K562 (cell line): Measurements from ENCODE around the gene EXOC4. TPM values are rescaled to one million over a fixed set of nuclear protein-coding genes. Genes with fewer than 3 reads are reported as not detected.

Experiments
- ATAC-seq: fragments of 200-7000 bp; cut with Tn5 transposase; 3 replicates; pipeline ENCODE4 v1.9.1; 2020; ENCODE audit warnings: moderate library complexity
- BruUV-seq: library from RNA; stranded (reverse); fragments of 400-500 nt; replicated peaks from 2 replicates; lab custom pipeline; 2021; lab: Mats Ljungman, UMichigan
- CTCF ChIA-PET: fragments of 300-600 bp; formaldehyde crosslinking; extraction: SDS; loops from one replicate; lab custom pipeline; 2021; ENCODE audit warnings: low intra/inter-chr PET ratio; lab: Yijun Ruan, JAX
- POLR2A ChIA-PET: fragments of 300-600, 350-650 bp; sonication (Branson Sonifier 250); formaldehyde crosslinking; extraction: SDS; loops from one replicate; lab custom pipeline; 2021; ENCODE audit warnings: antibody characterized with exemption, inconsistent platforms; lab: Yijun Ruan, JAX
- DNase-seq, 4 experiments: peaks; one replicate each; pipeline versions ENCODE4 v3.0.0 to v3.0.0-alpha.2; 2011 to 2018; ENCODE audit warnings: low spot score in 3 of 4, mixed read lengths in 3 of 4; ENCODE audit errors: extremely low read depth in 1 of 4
- FAIRE-seq: peaks from 2 replicates; lab custom pipeline; 2011; peaks lifted over from hg19 to GRCh38; lab: Jason Lieb, UNC
- H2AFZ ChIP-seq: 2 replicates; pipeline ENCODE4 v1.6.0; 2011; ENCODE audit warnings: low read depth, low read length, control low read depth, inconsistent platforms
- H3K27ac ChIP-seq: fragments of 200-600 bp; 3 replicates; pipeline ENCODE4 v1.8.0; 2011; ENCODE audit warnings: low read depth, mild to moderate bottlenecking, control low read depth, inconsistent platforms, low read length, moderate library complexity, mixed read lengths; ENCODE audit errors: extremely low read depth
- H3K27me3 ChIP-seq, 2 experiments: fragments of 300-600 bp in 1 of 2; 2 replicates in 1 of 2; 3 replicates in 1 of 2; pipeline versions ENCODE4 v1.6.0 to v1.8.0; 2011; ENCODE audit warnings: inconsistent platforms in 2 of 2, low read length in 2 of 2, mild to moderate bottlenecking in 1 of 2, mixed read lengths in 1 of 2, moderate library complexity in 1 of 2; ENCODE audit not compliant: control insufficient read depth in 2 of 2, insufficient read depth in 2 of 2
- H3K36me3 ChIP-seq: fragments of 300-600 bp; 3 replicates; pipeline ENCODE4 v1.8.0; 2011; ENCODE audit warnings: mild to moderate bottlenecking, low read length, inconsistent platforms; ENCODE audit not compliant: control insufficient read depth, insufficient read depth
- H3K4me1 ChIP-seq, 2 experiments: fragments of 200-600 bp in 1 of 2; replicated peaks in 1 of 2; 2 replicates in 1 of 2; 3 replicates in 1 of 2; pipeline versions ENCODE4 v1.5.1 to v1.8.0; 2011; ENCODE audit warnings: inconsistent platforms in 2 of 2, low read length in 2 of 2, mild to moderate bottlenecking in 1 of 2, mixed read lengths in 1 of 2, moderate library complexity in 1 of 2; ENCODE audit not compliant: control insufficient read depth in 2 of 2, insufficient read depth in 2 of 2
- H3K4me2 ChIP-seq: 2 replicates; pipeline ENCODE4 v1.6.1; 2011; ENCODE audit warnings: low read length, control low read depth, inconsistent platforms, mixed read lengths; ENCODE audit not compliant: insufficient read depth
- H3K4me3 ChIP-seq: fragments of 200-600 bp; sonication (generic), shearing (Covaris generic); 2 replicates; pipeline ENCODE4 v1.5.1; 2016; ENCODE audit warnings: control low read depth, inconsistent platforms
- H3K79me2 ChIP-seq: fragments of 200-600 bp; 3 replicates; pipeline ENCODE4 v1.8.0; 2011; ENCODE audit warnings: low read length, inconsistent platforms; ENCODE audit not compliant: control insufficient read depth, insufficient read depth
- H3K9ac ChIP-seq, 2 experiments: 2 replicates each; pipeline versions ENCODE4 v1.6.0 to v1.6.1; 2011; ENCODE audit warnings: low read depth in 2 of 2, low read length in 2 of 2, control low read depth in 1 of 2, inconsistent platforms in 1 of 2, mild to moderate bottlenecking in 1 of 2, mixed read lengths in 1 of 2; ENCODE audit not compliant: insufficient read depth in 1 of 2
- H3K9me1 ChIP-seq: one replicate; pipeline ENCODE4 v1.6.0; 2011; ENCODE audit warnings: inconsistent platforms, mild to moderate bottlenecking, low read length, moderate library complexity; ENCODE audit not compliant: control insufficient read depth, insufficient read depth
- H3K9me3 ChIP-seq: replicated peaks from 2 replicates; pipeline ENCODE4 v1.5.1; 2011; ENCODE audit warnings: low read depth, low read length, inconsistent platforms; ENCODE audit not compliant: control insufficient read depth, insufficient read depth
- H4K20me1 ChIP-seq: replicated peaks from 2 replicates; pipeline ENCODE4 v1.6.1; 2011; ENCODE audit warnings: low read length, inconsistent platforms, mixed read lengths; ENCODE audit not compliant: control insufficient read depth, insufficient read depth
- CREB1 ChIP-seq, 2 experiments: sonication (generic) in 1 of 2; formaldehyde crosslinking in 1 of 2; IDR thresholded peaks; 2 replicates each; pipeline versions ENCODE4 v1.6.1 to v1.8.0; 2012 to 2022; ENCODE audit warnings: inconsistent platforms in 1 of 2, mild to moderate bottlenecking in 1 of 2, missing genetic modification reagents in 1 of 2, moderate library complexity in 1 of 2
- FOXA3 ChIP-seq, 2 experiments: fragments of 450-650 bp in 1 of 2; sonication (generic) in 1 of 2; formaldehyde crosslinking; IDR thresholded peaks in 1 of 2; conservative IDR thresholded peaks in 1 of 2; 2 replicates each; pipeline versions ENCODE4 v1.4.0 to v1.8.0; 2020 to 2022; ENCODE audit warnings: mild to moderate bottlenecking in 2 of 2, missing genetic modification reagents in 1 of 2
- HMGN3 ChIP-seq: IDR thresholded peaks from 2 replicates; pipeline ENCODE4 v1.6.1; 2011; ENCODE audit warnings: borderline replicate concordance, low read depth, mild to moderate bottlenecking, mixed read lengths, low read length; ENCODE audit not compliant: insufficient read length; ENCODE audit errors: extremely low read depth
- KLF16 ChIP-seq: IDR thresholded peaks from 2 replicates; pipeline ENCODE4 v1.6.1; 2016; ENCODE audit warnings: antibody characterized with exemption
- LEF1 ChIP-seq: fragments of 450-650 bp; IDR thresholded peaks from 2 replicates; pipeline ENCODE4 v1.6.1; 2016; ENCODE audit warnings: mild to moderate bottlenecking
- MAFF ChIP-seq: IDR thresholded peaks from 2 replicates; pipeline ENCODE4 v1.6.1; 2012; ENCODE audit warnings: low read length, improper control_type of control experiment
- POLR2AphosphoS2 ChIP-seq: IDR thresholded peaks from 2 replicates; pipeline ENCODE4 v1.6.1; 2012; ENCODE audit warnings: low read length, improper control_type of control experiment
- RBM25 ChIP-seq: fragments of 200-400 bp; formaldehyde crosslinking; IDR thresholded peaks from 2 replicates; pipeline ENCODE4 v1.6.1; 2018; ENCODE audit warnings: low read length, low read depth, moderate library complexity; ENCODE audit not compliant: severe bottlenecking
- SREBF2 ChIP-seq: sonication (generic); formaldehyde crosslinking; IDR thresholded peaks from 2 replicates; pipeline ENCODE4 v1.4.0; 2020; ENCODE audit warnings: mild to moderate bottlenecking, missing genetic modification reagents
- ZNF766 ChIP-seq: fragments of 200-800 bp; sonication (Bioruptor generic); conservative IDR thresholded peaks from 2 replicates; pipeline ENCODE4 v1.6.1; 2016; ENCODE audit warnings: missing genetic modification characterization, missing compliant biosample characterization
- WGBS: fragments of 100-300 bp; shearing (Covaris generic); methylation state at CpG from one replicate; pipeline ENCODE4 v1.1.6; 2016; ENCODE audit warnings: low coverage, mixed read lengths; ENCODE audit not compliant: insufficient coverage; ENCODE audit errors: missing lambda C conversion rate; 5-methylcytosine and 5-hydroxymethylcytosine counted together
- in situ Hi-C: fragments of 300-500 bp; cut with MboI; formaldehyde crosslinking; loops from 4 replicates; pipeline ENCODE4 v1.15.0; 2018; ENCODE audit warnings: inconsistent platforms, mixed read lengths
- intact Hi-C: fragments of 100-400 bp; cut with micrococcal nuclease; formaldehyde crosslinking; loops from 2 replicates; pipeline ENCODE4 v1.14.2; 2022
- polyA plus RNA-seq, 8 experiments: library from polyadenylated mRNA; depleted of rRNA in 4 of 8; stranded (reverse) in 5 of 8; unstranded in 3 of 8; fragments of >200 nt; fragmentation: Nextera tagmentation in 2 of 8; fragmentation: Illumina TruSeq in 1 of 8; extraction: Ambion mirVana in 2 of 8; extraction: Trizol in 1 of 8; gene quantifications; 2 replicates each; pipeline versions ENCODE4 v1.2.1 to v1.2.3, GENCODE V29; 2011 to 2014; ENCODE audit warnings: inconsistent platforms in 1 of 8, missing spikeins in 1 of 8
- total RNA-seq, 7 experiments: library from RNA; depleted of rRNA in 6 of 7; stranded (reverse); fragments of >200 nt in 6 of 7; fragmentation: Illumina TruSeq in 2 of 7; extraction: Trizol in 2 of 7; gene quantifications; 2 replicates each; pipeline versions ENCODE4 v1.2.1 to v1.2.3, GENCODE V29; 2011 to 2021; ENCODE audit warnings: low replicate concordance in 1 of 7
- TF ChIP-seq, protein P1 (sequence below): fragments of 450-650 bp; formaldehyde crosslinking; IDR thresholded peaks from 2 replicates; pipeline ENCODE4 v1.4.0; 2022; ENCODE audit warnings: missing genetic modification characterization
- TF ChIP-seq, protein P2 (sequence below): fragments of 250-450 bp; sonication (Bioruptor Pico); IDR thresholded peaks from 2 replicates; pipeline ENCODE4 v1.5.1; 2021; ENCODE audit warnings: mild to moderate bottlenecking
- TF ChIP-seq, protein P3 (sequence below): sonication (generic); formaldehyde crosslinking; IDR thresholded peaks from 2 replicates; pipeline ENCODE4 v1.8.0; 2022; ENCODE audit warnings: mild to moderate bottlenecking, missing genetic modification reagents

EXOC4 gene
- total and polyA plus RNA-seq, 9 of the 15 experiments (the other 6 are each of a cell fraction or from before 2014, with no cell fraction given) = 18.5 to 73.1 (median 46.6) TPM

DNA sequence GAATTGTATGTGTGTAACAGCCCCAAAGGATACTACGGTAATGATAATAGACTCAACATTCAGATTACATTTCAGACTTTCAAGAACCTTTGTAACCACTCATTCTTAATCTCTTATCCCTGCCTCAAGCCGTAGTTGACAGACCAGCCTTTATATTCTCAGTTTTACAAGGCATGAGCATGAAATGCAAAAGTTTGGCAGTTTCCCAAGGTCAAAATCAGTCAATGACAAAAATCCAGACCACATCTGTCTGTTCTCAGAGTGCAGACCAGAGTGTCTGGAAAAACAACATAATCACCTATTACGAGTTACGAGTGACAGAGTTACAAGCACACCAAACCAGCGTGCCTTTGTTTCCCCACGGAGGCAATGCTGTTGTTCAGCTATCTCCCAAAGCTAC, 695.7 kb downstream of the EXOC4 start:
- 67% methylated on average over 6 of the region's 6 CpGs for WGBS
- FAIRE-seq (no peak), ATAC-seq (no peak), DNase-seq (no peak)
- Histone ChIP-seq H3K9me3 (no peaks in the 10 kb centered on the region), H3K4me2 (no peak overlapping the region), H3K79me2 (no peaks in the 10 kb centered on the region), H2AFZ (no peak overlapping the region), H3K9ac (no peak overlapping the region), H3K9me1 (no peaks in the 10 kb centered on the region), H4K20me1 (no peaks in the 10 kb centered on the region), H3K4me3 (no peak overlapping the region), H3K4me1 (peaks cover 0 to 9% of the 10 kb centered on the region in 2 experiments; a peak in 2 of 5 replicates), H3K36me3 (no peaks in the 10 kb centered on the region), H3K27me3 (no peaks in the 10 kb centered on the region), H3K27ac (no peak overlapping the region)
- TF ChIP-seq RBM25 = no peak
- TF ChIP-seq HMGN3 = no peak
- TF ChIP-seq, protein P1, sequence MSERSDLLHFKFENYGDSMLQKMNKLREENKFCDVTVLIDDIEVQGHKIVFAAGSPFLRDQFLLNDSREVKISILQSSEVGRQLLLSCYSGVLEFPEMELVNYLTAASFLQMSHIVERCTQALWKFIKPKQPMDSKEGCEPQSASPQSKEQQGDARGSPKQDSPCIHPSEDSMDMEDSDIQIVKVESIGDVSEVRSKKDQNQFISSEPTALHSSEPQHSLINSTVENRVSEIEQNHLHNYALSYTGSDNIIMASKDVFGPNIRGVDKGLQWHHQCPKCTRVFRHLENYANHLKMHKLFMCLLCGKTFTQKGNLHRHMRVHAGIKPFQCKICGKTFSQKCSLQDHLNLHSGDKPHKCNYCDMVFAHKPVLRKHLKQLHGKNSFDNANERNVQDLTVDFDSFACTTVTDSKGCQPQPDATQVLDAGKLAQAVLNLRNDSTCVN (CRISPR knock-in tag) = no peak
- TF ChIP-seq MAFF = no peak
- TF ChIP-seq, protein P2, sequence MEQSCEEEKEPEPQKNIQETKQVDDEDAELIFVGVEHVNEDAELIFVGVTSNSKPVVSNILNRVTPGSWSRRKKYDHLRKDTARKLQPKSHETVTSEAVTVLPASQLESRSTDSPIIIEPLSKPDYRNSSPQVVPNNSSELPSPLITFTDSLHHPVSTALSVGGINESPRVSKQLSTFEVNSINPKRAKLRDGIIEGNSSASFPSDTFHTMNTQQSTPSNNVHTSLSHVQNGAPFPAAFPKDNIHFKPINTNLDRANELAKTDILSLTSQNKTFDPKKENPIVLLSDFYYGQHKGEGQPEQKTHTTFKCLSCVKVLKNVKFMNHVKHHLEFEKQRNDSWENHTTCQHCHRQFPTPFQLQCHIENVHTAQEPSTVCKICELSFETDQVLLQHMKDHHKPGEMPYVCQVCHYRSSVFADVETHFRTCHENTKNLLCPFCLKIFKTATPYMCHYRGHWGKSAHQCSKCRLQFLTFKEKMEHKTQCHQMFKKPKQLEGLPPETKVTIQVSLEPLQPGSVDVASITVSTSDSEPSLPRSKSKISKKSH (CRISPR knock-in tag) = no peak
- TF ChIP-seq, protein P3, sequence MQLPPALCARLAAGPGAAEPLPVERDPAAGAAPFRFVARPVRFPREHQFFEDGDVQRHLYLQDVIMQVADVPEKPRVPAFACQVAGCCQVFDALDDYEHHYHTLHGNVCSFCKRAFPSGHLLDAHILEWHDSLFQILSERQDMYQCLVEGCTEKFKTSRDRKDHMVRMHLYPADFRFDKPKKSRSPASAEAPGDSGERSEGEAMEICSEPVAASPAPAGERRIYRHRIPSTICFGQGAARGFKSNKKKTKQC = no peak
- no peak for TF ChIP-seq KLF16
- TF ChIP-seq SREBF2 = no peak
- no peak for TF ChIP-seq ZNF766 (CRISPR knock-in tag)
- no peak for TF ChIP-seq POLR2AphosphoS2
- no peak for TF ChIP-seq FOXA3 (CRISPR knock-in tag; conservative IDR thresholded peaks at IDR 0.05 in 1 of 2, IDR thresholded peaks at IDR 0.05 in 1 of 2)
- no peak for TF ChIP-seq CREB1 (IDR thresholded peaks at IDR 0.05)
- TF ChIP-seq CREB1 (CRISPR knock-in tag; IDR thresholded peaks at IDR 0.05) = no peak
- no peak for TF ChIP-seq LEF1
- CTCF ChIA-PET = no interaction called here
- BruUV-seq = no TSS peak
- intact Hi-C loops = no loop called here
- POLR2A ChIA-PET = interaction anchor here (2.3 kb wide), 1 partner anchor 8 kb away, joined by 7 read pairs; no protein-coding TSS in a partner anchor
- in situ Hi-C loops = no loop called here
